OCI-LY3 (cell line): ENCODE measurements around the gene SLC22A15.

Experiments
- EZH2phosphoT487 ChIP-seq: fragments of 200-600 bp; shearing (Covaris generic); IDR thresholded peaks from 2 replicates; pipeline ENCODE4 v1.6.1; 2018; ENCODE audit warnings: antibody characterized with exemption, mixed run types, low read depth
- TF ChIP-seq, protein P1 (sequence below): fragments of 200-600, 300-600 bp; sonication (generic); IDR thresholded peaks from 2 replicates; pipeline ENCODE4 v1.5.1; 2014; ENCODE audit warnings: antibody characterized with exemption, low read length, low read depth

DNA sequence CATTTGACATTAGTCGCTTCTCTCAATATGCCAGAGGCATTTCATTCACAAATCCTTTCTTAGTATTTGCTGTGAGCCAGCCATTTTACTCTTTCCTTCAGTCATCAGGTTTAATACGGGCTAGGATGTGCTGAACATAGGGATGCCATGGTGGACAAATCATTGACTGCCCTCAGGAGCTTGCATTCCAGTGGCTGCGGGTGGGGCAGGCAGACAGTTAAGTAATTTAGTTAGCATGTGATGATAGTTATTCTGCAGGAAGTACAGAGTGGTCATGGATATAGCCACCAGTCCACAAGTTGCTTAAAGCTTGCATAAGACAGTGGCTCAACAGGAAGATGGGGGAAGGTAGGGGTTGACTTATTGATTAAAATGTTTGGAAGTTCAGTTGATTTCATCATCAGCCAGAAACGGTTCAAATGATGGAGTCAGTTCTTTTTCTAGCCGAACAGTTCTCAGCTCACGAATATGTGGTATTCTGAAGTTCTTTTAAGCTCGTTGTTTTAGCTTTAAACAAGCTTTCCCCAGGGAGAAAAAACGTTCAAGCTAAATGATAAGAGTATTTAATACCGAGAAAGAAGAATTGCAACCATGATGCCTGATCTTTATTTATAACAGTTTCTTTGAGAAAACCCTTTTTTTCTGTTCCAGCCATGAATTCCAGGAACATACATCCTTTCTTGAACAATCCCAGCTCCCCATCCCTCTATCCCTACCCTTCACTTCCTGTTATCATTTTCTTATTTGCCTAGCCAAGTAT is 1.4 kb downstream of the SLC22A15 start:
- TF ChIP-seq, protein P1, sequence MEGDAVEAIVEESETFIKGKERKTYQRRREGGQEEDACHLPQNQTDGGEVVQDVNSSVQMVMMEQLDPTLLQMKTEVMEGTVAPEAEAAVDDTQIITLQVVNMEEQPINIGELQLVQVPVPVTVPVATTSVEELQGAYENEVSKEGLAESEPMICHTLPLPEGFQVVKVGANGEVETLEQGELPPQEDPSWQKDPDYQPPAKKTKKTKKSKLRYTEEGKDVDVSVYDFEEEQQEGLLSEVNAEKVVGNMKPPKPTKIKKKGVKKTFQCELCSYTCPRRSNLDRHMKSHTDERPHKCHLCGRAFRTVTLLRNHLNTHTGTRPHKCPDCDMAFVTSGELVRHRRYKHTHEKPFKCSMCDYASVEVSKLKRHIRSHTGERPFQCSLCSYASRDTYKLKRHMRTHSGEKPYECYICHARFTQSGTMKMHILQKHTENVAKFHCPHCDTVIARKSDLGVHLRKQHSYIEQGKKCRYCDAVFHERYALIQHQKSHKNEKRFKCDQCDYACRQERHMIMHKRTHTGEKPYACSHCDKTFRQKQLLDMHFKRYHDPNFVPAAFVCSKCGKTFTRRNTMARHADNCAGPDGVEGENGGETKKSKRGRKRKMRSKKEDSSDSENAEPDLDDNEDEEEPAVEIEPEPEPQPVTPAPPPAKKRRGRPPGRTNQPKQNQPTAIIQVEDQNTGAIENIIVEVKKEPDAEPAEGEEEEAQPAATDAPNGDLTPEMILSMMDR, result no peak
- TF ChIP-seq EZH2phosphoT487, result no peak
